Kidney tubule cell (primary cell): ENCODE data around the gene ZPBP.

ENCODE experiments used
- DNase-seq: peaks from one replicate; pipeline ENCODE4 v3.0.0-alpha.2; 2018; ENCODE audit warnings: low spot score

The ZPBP gene

GRCh38 chr7:50037086-50037485 lies 56.0 kb downstream of the ZPBP start:
- DNase-seq, result no peak

DNA sequence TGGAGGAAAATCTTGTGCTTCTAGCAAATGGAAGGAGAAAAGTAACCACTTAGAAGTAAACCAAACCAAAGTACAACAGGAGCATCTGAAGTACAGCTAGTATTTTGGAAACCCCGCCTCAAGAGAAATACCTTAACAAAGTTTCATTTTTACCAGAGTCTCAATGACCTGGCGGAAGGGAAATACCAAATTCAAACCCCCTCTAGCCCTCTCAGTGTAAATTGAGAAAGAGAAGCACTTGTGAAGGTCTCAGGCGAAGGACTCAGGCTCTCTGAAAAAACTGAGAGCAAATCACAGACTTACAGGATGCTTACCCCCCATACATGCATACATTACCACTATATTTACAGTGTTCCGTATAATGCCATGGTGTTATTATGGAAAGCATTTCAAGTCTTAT lies 70.1 kb downstream of the ZPBP start:
- DNase-seq, result no peak

- no peak for DNase-seq
These were observed 70.6 kb downstream of the ZPBP start for GRCh38 chr7:50022451-50022850.

GRCh38 chr7:49995681-49996080 lies 97.4 kb downstream of the ZPBP start:
- no peak for DNase-seq

GRCh38 chr7:49986191-49986590 lies 106.9 kb downstream of the ZPBP start:
- DNase-seq, result no peak

- no peak for DNase-seq
These were observed 112.6 kb downstream of the ZPBP start for GRCh38 chr7:49980465-49980864.

GRCh38 chr7:49976238-49976637 lies 116.8 kb downstream of the ZPBP start:
- no peak for DNase-seq

DNA sequence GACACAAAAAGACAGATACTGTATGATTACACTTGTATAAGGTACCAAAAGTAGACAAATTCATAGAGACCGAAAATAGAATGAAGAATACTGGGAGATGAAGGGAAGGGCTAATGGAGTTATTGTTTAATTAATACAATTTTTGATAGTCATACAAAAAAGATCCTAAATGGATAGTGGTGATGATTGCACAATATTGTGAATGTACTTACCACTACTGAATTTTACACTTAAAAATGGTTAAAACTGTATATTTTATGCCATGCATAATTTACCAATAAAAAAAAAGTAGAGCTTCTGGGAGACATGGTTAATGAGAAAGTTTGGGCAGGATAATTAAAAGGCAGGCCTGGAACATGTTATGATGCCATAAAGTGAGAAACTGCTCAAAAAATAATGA lies 119.0 kb downstream of the ZPBP start:
- DNase-seq, result no peak

DNA sequence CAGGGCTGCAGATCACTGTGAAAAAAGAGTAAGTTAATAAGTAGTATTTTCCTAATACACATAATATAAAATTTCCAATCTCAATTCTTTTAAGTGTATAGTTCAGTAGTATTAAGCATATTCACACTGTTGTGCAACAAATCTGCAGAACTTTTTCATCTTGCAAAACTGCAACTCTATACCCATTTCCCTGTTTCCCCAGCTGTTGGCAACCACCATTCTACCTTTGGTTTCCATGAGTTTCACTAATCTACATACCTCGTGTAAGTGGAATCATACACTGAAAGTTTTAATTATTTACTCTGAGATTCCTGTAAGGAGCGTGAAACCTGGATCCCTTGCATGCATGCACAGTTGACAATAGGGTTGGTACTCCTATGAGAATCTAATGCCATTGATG lies 155.4 kb downstream of the ZPBP start:
- DNase-seq, result no peak

- no peak for DNase-seq
These were observed 161.4 kb downstream of the ZPBP start for GRCh38 chr7:49931627-49932026.

GRCh38 chr7:49928787-49929186 lies 164.3 kb downstream of the ZPBP start:
- no peak for DNase-seq

DNA sequence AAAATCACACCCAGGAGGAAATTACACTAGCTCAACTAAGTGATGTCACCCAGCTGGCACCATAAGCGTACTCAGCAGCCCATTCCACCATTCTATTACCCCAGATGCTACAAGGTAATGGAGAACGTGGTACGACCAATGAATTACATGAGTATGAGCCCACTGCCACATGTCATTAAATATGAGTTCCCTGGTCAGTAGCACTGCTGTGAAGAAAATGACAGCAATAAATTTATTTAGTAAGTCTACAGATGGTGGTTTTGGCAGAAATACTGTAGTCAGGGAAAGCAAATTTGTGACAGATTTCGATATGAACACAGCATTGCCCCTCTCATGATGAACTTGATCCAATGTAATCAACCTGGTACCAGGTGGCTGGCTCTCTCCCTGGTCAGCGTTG lies 165.4 kb downstream of the ZPBP start:
- no peak for DNase-seq

GRCh38 chr7:49926720-49927119 lies 166.3 kb downstream of the ZPBP start:
- no peak for DNase-seq

DNA sequence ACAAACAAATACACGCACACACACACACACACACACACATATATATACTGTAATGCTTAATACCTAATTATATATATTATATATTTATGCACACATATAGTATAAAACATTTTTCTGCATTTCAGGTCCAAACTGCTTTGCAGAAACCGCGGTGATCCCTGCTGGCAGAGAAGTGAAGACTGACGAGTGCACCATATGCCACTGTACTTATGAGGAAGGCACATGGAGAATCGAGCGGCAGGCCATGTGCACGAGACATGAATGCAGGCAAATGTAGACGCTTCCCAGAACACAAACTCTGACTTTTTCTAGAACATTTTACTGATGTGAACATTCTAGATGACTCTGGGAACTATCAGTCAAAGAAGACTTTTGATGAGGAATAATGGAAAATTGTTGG lies 181.1 kb downstream of the ZPBP start:
- no peak for DNase-seq

DNA sequence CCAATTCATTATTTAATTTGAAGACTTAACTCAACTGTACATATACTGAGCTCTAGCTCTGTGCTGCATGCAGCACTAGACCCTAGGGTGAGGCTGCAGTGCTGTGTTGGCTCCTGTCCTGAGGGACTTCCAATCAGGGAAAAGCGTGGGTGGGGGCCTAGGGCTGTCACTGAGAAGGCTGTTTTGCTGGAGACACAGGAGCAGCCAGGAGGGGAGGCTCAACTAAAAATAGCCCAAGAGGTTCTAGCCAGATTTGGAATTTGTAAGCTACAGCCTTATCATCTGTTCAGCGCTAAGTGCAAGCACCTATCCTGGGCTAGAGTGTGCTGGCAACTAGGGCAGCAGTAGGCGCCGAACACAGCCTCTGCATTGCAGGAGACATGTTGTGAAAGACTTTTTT lies 198.5 kb downstream of the ZPBP start:
- no peak for DNase-seq

DNA sequence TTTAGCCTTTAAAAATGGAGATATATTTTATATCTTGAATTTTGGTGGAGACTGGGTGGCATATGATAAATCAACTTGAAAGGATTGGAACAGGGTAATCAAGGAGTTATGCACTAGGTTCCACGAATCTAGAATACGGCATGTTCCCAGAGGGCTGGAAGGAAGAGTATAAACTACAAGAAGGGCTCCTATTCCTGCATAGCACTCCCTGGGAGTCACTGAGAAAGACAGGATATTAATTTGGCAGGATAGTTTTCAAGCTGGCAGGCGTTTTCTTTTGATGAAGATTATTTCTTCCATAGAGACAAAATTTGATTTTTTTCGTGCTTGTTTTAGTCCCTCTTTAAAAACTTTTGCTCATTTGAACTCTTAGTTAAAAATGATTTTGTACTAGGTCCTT lies 199.9 kb downstream of the ZPBP start:
- no peak for DNase-seq

GRCh38 chr7:49892481-49892880 lies 200.6 kb downstream of the ZPBP start:
- DNase-seq, result no peak
